Calu3 (cell line): Measurements from ENCODE around the gene VOPP1. TPM values are rescaled to one million over a fixed set of nuclear protein-coding genes. Genes with fewer than 3 reads are reported as not detected.

Experiments
- BruUV-seq: library from RNA; stranded (reverse); fragments of 400-500 nt; replicated peaks from 2 replicates; lab custom pipeline; 2021; lab: Mats Ljungman, UMichigan
- CTCF ChIA-PET: fragments of 300-600 bp; sonication (Branson Sonifier 250); formaldehyde crosslinking; loops from one replicate; lab custom pipeline; 2022; ENCODE audit warnings: antibody characterized with exemption; lab: Charles Lee
- DNase-seq: peaks from one replicate; pipeline ENCODE4 v3.0.0; 2022
- H3K27ac Mint-ChIP-seq: one replicate; pipeline ENCODE4 v1.8.0; 2022; ENCODE audit warnings: mixed read lengths; ENCODE audit not compliant: unreplicated experiment
- H3K27me3 Mint-ChIP-seq: one replicate; pipeline ENCODE4 v1.8.0; 2022; ENCODE audit warnings: mixed read lengths; ENCODE audit not compliant: unreplicated experiment
- H3K36me3 Mint-ChIP-seq: one replicate; pipeline ENCODE4 v1.8.0; 2022; ENCODE audit warnings: mild to moderate bottlenecking, moderate library complexity, mixed read lengths; ENCODE audit not compliant: insufficient read depth, unreplicated experiment
- H3K4me1 Mint-ChIP-seq: one replicate; pipeline ENCODE4 v1.8.0; 2022; ENCODE audit warnings: mild to moderate bottlenecking, low read depth, mixed read lengths; ENCODE audit not compliant: unreplicated experiment
- H3K4me3 Mint-ChIP-seq: one replicate; pipeline ENCODE4 v1.8.0; 2022; ENCODE audit warnings: mild to moderate bottlenecking, low read depth, moderate library complexity, mixed read lengths; ENCODE audit not compliant: unreplicated experiment
- H3K9me3 Mint-ChIP-seq: one replicate; pipeline ENCODE4 v1.8.0; 2022; ENCODE audit warnings: low read depth, mixed read lengths; ENCODE audit not compliant: unreplicated experiment
- CTCF ChIP-seq: fragments of 200-600 bp; IDR thresholded peaks from one replicate; pipeline ENCODE4 v1.8.0; 2022; ENCODE audit warnings: antibody characterized with exemption; ENCODE audit not compliant: unreplicated experiment
- intact Hi-C: fragments of 100-400 bp; cut with micrococcal nuclease; formaldehyde crosslinking; loops from one replicate; pipeline ENCODE4 v1.10.0; 2022; ENCODE audit not compliant: unreplicated experiment
- total RNA-seq: library from RNA; stranded (reverse); gene quantifications from 2 replicates; pipeline ENCODE4 v1.2.3, GENCODE V29; 2022

The VOPP1 gene
- total RNA-seq, 1 experiment from 2014 or later = 128 TPM

GRCh38 chr7:55524558-55525310, 47.6 kb downstream of the VOPP1 start:
- intact Hi-C loops = no loop called here
- no peak for TF ChIP-seq CTCF
- no TSS peak for BruUV-seq
- CTCF ChIA-PET = no interaction called here
- Mint-ChIP-seq H3K27ac (no peak overlapping the region), H3K27me3 (no peaks in the 10 kb centered on the region), H3K36me3 (peaks cover 5% of the 10 kb centered on the region), H3K4me3 (no peak overlapping the region), H3K4me1 (no peaks in the 10 kb centered on the region), H3K9me3 (no peaks in the 10 kb centered on the region)
- no peak for DNase-seq

- H3K4me3 Mint-ChIP-seq = no peak overlapping the region
- no TSS peak for BruUV-seq
- no peak for TF ChIP-seq CTCF
- intact Hi-C loops = no loop called here
- peaks cover 7% of the 10 kb centered on the region for H3K36me3 Mint-ChIP-seq
- H3K27ac Mint-ChIP-seq = no peak overlapping the region
- no peaks in the 10 kb centered on the region for H3K9me3 Mint-ChIP-seq
- no peaks in the 10 kb centered on the region for H3K4me1 Mint-ChIP-seq
- no peaks in the 10 kb centered on the region for H3K27me3 Mint-ChIP-seq
- CTCF ChIA-PET = no interaction called here
- no peak for DNase-seq
Measured at GRCh38 chr7:55523366-55523765, 48.9 kb downstream of the VOPP1 start.

- DNase-seq = no peak
- no TSS peak for BruUV-seq
- H3K9me3 Mint-ChIP-seq = no peaks in the 10 kb centered on the region
- CTCF ChIA-PET = no interaction called here
- no peak for TF ChIP-seq CTCF
- H3K27ac Mint-ChIP-seq = no peak overlapping the region
- H3K4me3 Mint-ChIP-seq = no peak overlapping the region
- intact Hi-C loops = no loop called here
- no peaks in the 10 kb centered on the region for H3K27me3 Mint-ChIP-seq
- H3K4me1 Mint-ChIP-seq = no peaks in the 10 kb centered on the region
- peaks cover 10% of the 10 kb centered on the region for H3K36me3 Mint-ChIP-seq
Measured at GRCh38 chr7:55521917-55522902, 50.1 kb downstream of the VOPP1 start.

- TF ChIP-seq CTCF = no peak
- H3K4me3 Mint-ChIP-seq = no peak overlapping the region
- CTCF ChIA-PET = no interaction called here
- H3K9me3 Mint-ChIP-seq = no peaks in the 10 kb centered on the region
- peaks cover 10% of the 10 kb centered on the region for H3K36me3 Mint-ChIP-seq
- no peak overlapping the region for H3K27ac Mint-ChIP-seq
- DNase-seq = no peak
- H3K4me1 Mint-ChIP-seq = no peaks in the 10 kb centered on the region
- no TSS peak for BruUV-seq
- H3K27me3 Mint-ChIP-seq = no peaks in the 10 kb centered on the region
- intact Hi-C loops = no loop called here
Measured at GRCh38 chr7:55521512-55521911, 50.8 kb downstream of the VOPP1 start.
